Memory B cell (primary cell): Measurements from ENCODE around the gene HACD3.
A peak's percentile ranks its signal among the peaks of the same experiment; 100 is the strongest.
"Not testable (repeated sequence)": the region's sequence is repeated elsewhere in the genome, so short reads cannot be mapped to it uniquely, and the experiment has no call there.

Experiments used
- ATAC-seq: fragments of 150-1000 bp; cut with Tn5 transposase; 2 replicates; pipeline ENCODE4 v1.10.0; 2021; ENCODE audit warnings: low read depth, mild to moderate bottlenecking, moderate library complexity
- DNase-seq, 2 donors: peaks; one replicate each; pipeline ENCODE4 v3.0.0; 2022; ENCODE audit warnings: low spot score in 2 of 2
- H3K27ac Mint-ChIP-seq: one replicate; pipeline ENCODE4 v1.8.0; 2022; ENCODE audit warnings: mild to moderate bottlenecking, moderate library complexity, mixed read lengths
- H3K27me3 Mint-ChIP-seq: one replicate; pipeline ENCODE4 v1.8.0; 2022; ENCODE audit warnings: mixed read lengths
- H3K36me3 Mint-ChIP-seq: one replicate; pipeline ENCODE4 v1.8.0; 2022; ENCODE audit warnings: mild to moderate bottlenecking, mixed read lengths
- H3K4me1 Mint-ChIP-seq: one replicate; pipeline ENCODE4 v1.8.0; 2022; ENCODE audit warnings: mixed read lengths
- H3K4me3 Mint-ChIP-seq: one replicate; pipeline ENCODE4 v1.8.0; 2022; ENCODE audit warnings: mild to moderate bottlenecking, moderate library complexity, mixed read lengths
- H3K9me3 Mint-ChIP-seq: one replicate; pipeline ENCODE4 v1.8.0; 2022; ENCODE audit warnings: mixed read lengths

The HACD3 gene

GRCh38 chr15:65598468-65598867, 68.2 kb downstream of the HACD3 start:
- ATAC-seq (no peak), DNase-seq (no peak)
- Mint-ChIP-seq H3K36me3 (peaks cover 16% of the 10 kb centered on the region), H3K4me3 (no peak overlapping the region), H3K9me3 (no peaks in the 10 kb centered on the region), H3K27me3 (no peaks in the 10 kb centered on the region), H3K27ac (no peak overlapping the region), H3K4me1 (no peaks in the 10 kb centered on the region)

GRCh38 chr15:65599677-65600076, 69.4 kb downstream of the HACD3 start:
- no peaks in the 10 kb centered on the region for H3K27me3 Mint-ChIP-seq
- H3K9me3 Mint-ChIP-seq = no peaks in the 10 kb centered on the region
- DNase-seq = no peak
- no peak for ATAC-seq
- H3K4me3 Mint-ChIP-seq = no peak overlapping the region
- peaks cover 17% of the 10 kb centered on the region for H3K36me3 Mint-ChIP-seq
- H3K4me1 Mint-ChIP-seq = no peaks in the 10 kb centered on the region
- H3K27ac Mint-ChIP-seq = no peak overlapping the region

- H3K9me3 Mint-ChIP-seq = no peaks in the 10 kb centered on the region
- ATAC-seq = no peak
- no peaks in the 10 kb centered on the region for H3K27me3 Mint-ChIP-seq
- H3K4me1 Mint-ChIP-seq = no peaks in the 10 kb centered on the region
- no peak overlapping the region for H3K27ac Mint-ChIP-seq
- H3K36me3 Mint-ChIP-seq = peaks cover 11% of the 10 kb centered on the region
- H3K4me3 Mint-ChIP-seq = no peak overlapping the region
- no peak for DNase-seq
These were observed 72.9 kb downstream of the HACD3 start for GRCh38 chr15:65603134-65603533.

- H3K27me3 Mint-ChIP-seq = no peaks in the 10 kb centered on the region
- ATAC-seq (no peak), DNase-seq (no peak)
- no peaks in the 10 kb centered on the region for H3K4me1 Mint-ChIP-seq
- H3K27ac Mint-ChIP-seq = no peak overlapping the region
- peaks cover 9% of the 10 kb centered on the region for H3K36me3 Mint-ChIP-seq
- no peaks in the 10 kb centered on the region for H3K9me3 Mint-ChIP-seq
- no peak overlapping the region for H3K4me3 Mint-ChIP-seq
These were observed 73.3 kb downstream of the HACD3 start for GRCh38 chr15:65603559-65603958.

- Mint-ChIP-seq H3K27me3 (no peaks in the 10 kb centered on the region), H3K36me3 (no peaks in the 10 kb centered on the region), H3K4me3 (peak within 1 kb of the TSS; percentile 93), H3K4me1 (peaks cover 19% of the 10 kb centered on the region), H3K9me3 (no peaks in the 10 kb centered on the region), H3K27ac (peak within 1 kb of the TSS; percentile 92)
- ATAC-seq (peak; percentile 94), DNase-seq (peak; percentile 82 to 84)
These were observed 80.8 kb downstream of the HACD3 start, which contains the start of gene INTS14 for GRCh38 chr15:65610871-65611718. Gene INTS14 (minus strand): TSS chr15:65611131. CDS start chr15:65607380, 3,751 bp downstream.

- no peaks in the 10 kb centered on the region for H3K27me3 Mint-ChIP-seq
- H3K4me1 Mint-ChIP-seq = peaks cover 19% of the 10 kb centered on the region
- no peak for DNase-seq
- peak overlapping the region; percentile 93 for H3K4me3 Mint-ChIP-seq
- H3K36me3 Mint-ChIP-seq = no peaks in the 10 kb centered on the region
- no peak for ATAC-seq
- no peaks in the 10 kb centered on the region for H3K9me3 Mint-ChIP-seq
- peak overlapping the region; percentile 92 for H3K27ac Mint-ChIP-seq
These were observed 81.8 kb downstream of the HACD3 start for GRCh38 chr15:65611888-65612615.

GRCh38 chr15:65612616-65612946, 82.3 kb downstream of the HACD3 start:
- DNase-seq (no peak), ATAC-seq (no peak)
- Mint-ChIP-seq H3K4me1 (peaks cover 19% of the 10 kb centered on the region), H3K9me3 (no peaks in the 10 kb centered on the region), H3K27me3 (no peaks in the 10 kb centered on the region), H3K36me3 (no peaks in the 10 kb centered on the region), H3K27ac (peak overlapping the region; percentile 92), H3K4me3 (peak overlapping the region; percentile 93)

GRCh38 chr15:65612949-65613744, 82.9 kb downstream of the HACD3 start:
- H3K4me1 Mint-ChIP-seq = peaks cover 19% of the 10 kb centered on the region
- H3K27me3 Mint-ChIP-seq = no peaks in the 10 kb centered on the region
- DNase-seq (no peak), ATAC-seq (no peak)
- no peak overlapping the region for H3K4me3 Mint-ChIP-seq
- no peaks in the 10 kb centered on the region for H3K9me3 Mint-ChIP-seq
- H3K27ac Mint-ChIP-seq = no peak overlapping the region
- no peaks in the 10 kb centered on the region for H3K36me3 Mint-ChIP-seq

GRCh38 chr15:65615887-65616286, 85.6 kb downstream of the HACD3 start:
- not testable (repeated sequence) for H3K27ac Mint-ChIP-seq, ATAC-seq, H3K4me3 Mint-ChIP-seq, H3K27me3 Mint-ChIP-seq, H3K36me3 Mint-ChIP-seq, DNase-seq, H3K9me3 Mint-ChIP-seq
- H3K4me1 Mint-ChIP-seq = peaks cover 13% of the 10 kb centered on the region

- Mint-ChIP-seq H3K4me3 (no peak overlapping the region), H3K36me3 (peaks cover 4% of the 10 kb centered on the region), H3K27me3 (no peaks in the 10 kb centered on the region), H3K4me1 (no peaks in the 10 kb centered on the region), H3K27ac (no peak overlapping the region), H3K9me3 (no peaks in the 10 kb centered on the region)
- DNase-seq = no peak
- no peak for ATAC-seq
These were observed 88.4 kb downstream of the HACD3 start for GRCh38 chr15:65618560-65619109.

- Mint-ChIP-seq H3K9me3 (no peaks in the 10 kb centered on the region), H3K4me1 (peaks cover 3% of the 10 kb centered on the region), H3K36me3 (peaks cover 11% of the 10 kb centered on the region), H3K27ac (no peak overlapping the region), H3K4me3 (no peak overlapping the region), H3K27me3 (peaks cover 4% of the 10 kb centered on the region)
- DNase-seq (no peak), ATAC-seq (no peak)
These were observed 89.5 kb downstream of the HACD3 start for GRCh38 chr15:65619626-65620290.

GRCh38 chr15:65620833-65621232, 90.6 kb downstream of the HACD3 start:
- no peak for DNase-seq
- ATAC-seq = no peak
- no peak overlapping the region for H3K4me3 Mint-ChIP-seq
- H3K36me3 Mint-ChIP-seq = peaks cover 17% of the 10 kb centered on the region
- H3K27ac Mint-ChIP-seq = no peak overlapping the region
- peaks cover 3% of the 10 kb centered on the region for H3K4me1 Mint-ChIP-seq
- peaks cover 4% of the 10 kb centered on the region for H3K27me3 Mint-ChIP-seq
- no peaks in the 10 kb centered on the region for H3K9me3 Mint-ChIP-seq

GRCh38 chr15:65621638-65622037, 91.4 kb downstream of the HACD3 start, which contains the start of gene SLC24A1:
Gene SLC24A1 (plus strand): TSS chr15:65621938. CDS start chr15:65624081, 2,143 bp downstream.
- ATAC-seq (no peak), DNase-seq (no peak)
- peaks cover 22% of the 10 kb centered on the region for H3K36me3 Mint-ChIP-seq
- peaks cover 4% of the 10 kb centered on the region for H3K27me3 Mint-ChIP-seq
- no peak within 1 kb of the TSS for H3K27ac Mint-ChIP-seq
- no peak within 1 kb of the TSS for H3K4me3 Mint-ChIP-seq
- H3K9me3 Mint-ChIP-seq = no peaks in the 10 kb centered on the region
- peaks cover 3% of the 10 kb centered on the region for H3K4me1 Mint-ChIP-seq
